H9 (cell line): ENCODE results near the gene CD48. TPM values are rescaled to one million over a fixed set of nuclear protein-coding genes. Genes with fewer than 3 reads are reported as not detected.

Experiments used
- DNase-seq: peaks from one replicate; pipeline ENCODE4 v3.0.0-alpha.2; 2017
- H2AFZ ChIP-seq: one replicate; pipeline ENCODE4 v1.6.1; 2013; ENCODE audit warnings: mild to moderate bottlenecking, low read length, control low read depth, moderate library complexity
- H2AK5ac ChIP-seq: 2 replicates; pipeline ENCODE4 v1.6.1; 2013; ENCODE audit warnings: low read length, control low read depth, mixed read lengths; ENCODE audit not compliant: insufficient read length
- H2BK120ac ChIP-seq: one replicate; pipeline ENCODE4 v1.6.1; 2013; ENCODE audit warnings: low read depth, mild to moderate bottlenecking, low read length, control low read depth, inconsistent platforms; ENCODE audit not compliant: poor library complexity, severe bottlenecking
- H2BK12ac ChIP-seq: 2 replicates; pipeline ENCODE4 v1.6.1; 2013; ENCODE audit warnings: low read length, control low read depth, mixed read lengths, low read depth; ENCODE audit not compliant: insufficient read length
- H2BK15ac ChIP-seq: 2 replicates; pipeline ENCODE4 v1.6.1; 2013; ENCODE audit warnings: low read depth, low read length, control low read depth
- H2BK20ac ChIP-seq: one replicate; pipeline ENCODE4 v1.6.1; 2013; ENCODE audit warnings: low read depth, mild to moderate bottlenecking, low read length, control low read depth, inconsistent platforms; ENCODE audit not compliant: poor library complexity, severe bottlenecking
- H2BK5ac ChIP-seq: 2 replicates; pipeline ENCODE4 v1.6.1; 2013; ENCODE audit warnings: low read length, control low read depth, mixed read lengths; ENCODE audit not compliant: insufficient read length
- H3K14ac ChIP-seq: 2 replicates; pipeline ENCODE4 v1.6.1; 2013; ENCODE audit warnings: low read length, control low read depth; ENCODE audit not compliant: insufficient read depth
- H3K18ac ChIP-seq: 2 replicates; pipeline ENCODE4 v1.6.1; 2013; ENCODE audit warnings: low read depth, mild to moderate bottlenecking, mixed read lengths, low read length, control low read depth; ENCODE audit not compliant: insufficient read length
- H3K23ac ChIP-seq: 2 replicates; pipeline ENCODE4 v1.6.1; 2013; ENCODE audit warnings: low read length, control low read depth, mixed read lengths, low read depth; ENCODE audit not compliant: insufficient read length
- H3K23me2 ChIP-seq: 2 replicates; pipeline ENCODE4 v1.6.1; 2013; ENCODE audit warnings: low read depth, mild to moderate bottlenecking, mixed read lengths, low read length, control low read depth; ENCODE audit not compliant: insufficient read length, poor library complexity, severe bottlenecking
- H3K27ac ChIP-seq: 2 replicates; pipeline ENCODE4 v1.5.1; 2013; ENCODE audit warnings: low read length, control low read depth, mixed read lengths, low read depth; ENCODE audit not compliant: insufficient read length
- H3K27me3 ChIP-seq: 2 replicates; pipeline ENCODE4 v1.6.1; 2013; ENCODE audit warnings: low read length, control low read depth, inconsistent platforms; ENCODE audit not compliant: insufficient read depth
- H3K4ac ChIP-seq: 2 replicates; pipeline ENCODE4 v1.6.1; 2013; ENCODE audit warnings: low read depth, mild to moderate bottlenecking, control low read depth, inconsistent platforms, low read length, moderate library complexity
- H3K4me1 ChIP-seq: 2 replicates; pipeline ENCODE4 v1.6.1; 2013; ENCODE audit warnings: low read length, control low read depth, inconsistent platforms; ENCODE audit not compliant: insufficient read depth
- H3K4me2 ChIP-seq: 2 replicates; pipeline ENCODE4 v1.6.1; 2013; ENCODE audit warnings: low read length, control low read depth, mixed read lengths; ENCODE audit not compliant: insufficient read length, insufficient read depth
- H3K56ac ChIP-seq: 2 replicates; pipeline ENCODE4 v1.6.1; 2013; ENCODE audit warnings: low read depth, mild to moderate bottlenecking, mixed read lengths, low read length, control low read depth; ENCODE audit not compliant: insufficient read length
- H3K79me1 ChIP-seq: 2 replicates; pipeline ENCODE4 v1.6.1; 2013; ENCODE audit warnings: low read depth, mild to moderate bottlenecking, moderate library complexity, low read length, control low read depth, inconsistent platforms; ENCODE audit not compliant: insufficient read depth, poor library complexity, severe bottlenecking
- H3K79me2 ChIP-seq: 2 replicates; pipeline ENCODE4 v1.6.1; 2013; ENCODE audit warnings: low read length, control low read depth, inconsistent platforms; ENCODE audit not compliant: insufficient read depth
- H3K9ac ChIP-seq: 2 replicates; pipeline ENCODE4 v1.6.1; 2013; ENCODE audit warnings: low read length, control low read depth, mixed read lengths; ENCODE audit not compliant: insufficient read length; ENCODE audit errors: extremely low read depth
- H3K9me3 ChIP-seq: one replicate; pipeline ENCODE4 v1.6.1; 2013; ENCODE audit warnings: low read depth, low read length, inconsistent platforms; ENCODE audit not compliant: control insufficient read depth
- H3T11ph ChIP-seq: one replicate; pipeline ENCODE4 v1.6.1; 2013; ENCODE audit warnings: mild to moderate bottlenecking, low read length, control low read depth, inconsistent platforms
- H4K20me1 ChIP-seq: one replicate; pipeline ENCODE4 v1.6.1; 2013; ENCODE audit not compliant: control insufficient read depth, insufficient read length, insufficient read depth
- H4K5ac ChIP-seq: 2 replicates; pipeline ENCODE4 v1.6.1; 2013; ENCODE audit warnings: low read depth, mild to moderate bottlenecking, mixed read lengths, low read length, control low read depth; ENCODE audit not compliant: insufficient read length
- H4K8ac ChIP-seq: replicated peaks from 2 replicates; pipeline ENCODE4 v1.6.1; 2013; ENCODE audit warnings: low read length, control low read depth, mixed read lengths, low read depth; ENCODE audit not compliant: insufficient read length
- H4K91ac ChIP-seq: 2 replicates; pipeline ENCODE4 v1.6.1; 2013; ENCODE audit warnings: low read depth, mild to moderate bottlenecking, moderate library complexity, mixed read lengths, low read length, control low read depth; ENCODE audit not compliant: insufficient read length
- H3K27ac Mint-ChIP-seq, 3 experiments: 2 replicates in 2 of 3; 3 replicates in 1 of 3; pipeline ENCODE4 v1.8.0; 2020 to 2021; ENCODE audit warnings: mixed read lengths in 3 of 3, mild to moderate bottlenecking in 1 of 3, moderate library complexity in 1 of 3
- H3K27me3 Mint-ChIP-seq: 2 replicates; pipeline ENCODE4 v1.8.0; 2021; ENCODE audit warnings: low read depth, mild to moderate bottlenecking, moderate library complexity, mixed read lengths
- H3K36me3 Mint-ChIP-seq, 3 experiments: 2 replicates in 2 of 3; 3 replicates in 1 of 3; pipeline ENCODE4 v1.8.0; 2020 to 2021; ENCODE audit warnings: low read depth in 3 of 3, mixed read lengths in 3 of 3; ENCODE audit not compliant: insufficient read depth in 1 of 3
- H3K4me1 Mint-ChIP-seq, 2 experiments: 2 replicates each; pipeline ENCODE4 v1.8.0; 2020; ENCODE audit warnings: mixed read lengths in 2 of 2
- H3K4me3 Mint-ChIP-seq, 2 experiments: 2 replicates in 1 of 2; 3 replicates in 1 of 2; pipeline ENCODE4 v1.8.0; 2020 to 2021; ENCODE audit warnings: mild to moderate bottlenecking in 2 of 2, mixed read lengths in 2 of 2, moderate library complexity in 1 of 2
- H3K9me3 Mint-ChIP-seq, 2 experiments: 2 replicates in 1 of 2; 3 replicates in 1 of 2; pipeline ENCODE4 v1.8.0; 2020; ENCODE audit warnings: mild to moderate bottlenecking in 2 of 2, mixed read lengths in 2 of 2, moderate library complexity in 1 of 2
- CTCF ChIP-seq: fragments of 200-600 bp; sonication (generic); conservative IDR thresholded peaks from 3 replicates; pipeline ENCODE4 v1.8.0; 2021; ENCODE audit warnings: antibody characterized with exemption, mild to moderate bottlenecking
- WGBS: extraction: QIAGEN DNeasy Blood & Tissue Kit; methylation state at CpG from one replicate; pipeline ENCODE4 v1.1.7; 2013; ENCODE audit warnings: missing lambda C conversion rate, low lambda C conversion rate, mixed read lengths; ENCODE audit not compliant: insufficient read length; ENCODE audit errors: extremely low coverage; 5-methylcytosine and 5-hydroxymethylcytosine counted together
- total RNA-seq: library from RNA; stranded (reverse); gene quantifications from 2 replicates; pipeline ENCODE4 v1.2.1, GENCODE V29; 2021

The CD48 gene
- total RNA-seq, 1 experiment from 2014 or later = not detected

GRCh38 chr1:160743266-160743665 is 31.6 kb upstream of the CD48 start:
- Histone ChIP-seq H2BK12ac (no peak overlapping the region), H3K4me2 (no peak overlapping the region), H3K56ac (no peak overlapping the region), H2BK15ac (no peak overlapping the region), H3K4ac (no peak overlapping the region), H4K8ac (no peak overlapping the region), H3K27me3 (no peaks in the 10 kb centered on the region), H3K27ac (no peak overlapping the region), H3K9ac (no peak overlapping the region), H3K79me2 (no peaks in the 10 kb centered on the region), H3K79me1 (no peaks in the 10 kb centered on the region), H3T11ph (no peak overlapping the region), H3K23me2 (no peaks in the 10 kb centered on the region), H3K18ac (no peak overlapping the region), H4K20me1 (no peaks in the 10 kb centered on the region), H4K91ac (no peak overlapping the region), H2BK5ac (no peak overlapping the region), H3K4me1 (peaks cover 7% of the 10 kb centered on the region; the same call in 1 of the 2 replicates), H2AFZ (no peak overlapping the region), H3K23ac (no peak overlapping the region), H4K5ac (no peak overlapping the region), H3K9me3 (no peaks in the 10 kb centered on the region), H2BK120ac (no peak overlapping the region), H3K14ac (no peak overlapping the region), H2BK20ac (no peak overlapping the region), H2AK5ac (no peak overlapping the region)
- TF ChIP-seq CTCF = no peak
- H3K4me3 Mint-ChIP-seq = no peak overlapping the region
- H3K27me3 Mint-ChIP-seq = peaks cover 4% of the 10 kb centered on the region
- no peak for DNase-seq
- H3K4me1 Mint-ChIP-seq = peaks cover 25 to 32% of the 10 kb centered on the region in 2 experiments
- H3K36me3 Mint-ChIP-seq = no peaks in the 10 kb centered on the region
- H3K27ac Mint-ChIP-seq = no peak overlapping the region
- WGBS = no CpG with 5 or more reads among the region's 3 CpGs
- no peaks in the 10 kb centered on the region; a peak in 1 of 5 replicates for H3K9me3 Mint-ChIP-seq
